T-helper 2 cell treated with Interferon-gamma antibody and Interleukin-4, amounts not matched to agents 100 ng/mL and 5 ng/mL, for 36 hours (primary cell): ENCODE measurements around the gene SLC7A6. TPM values are rescaled to one million over a fixed set of nuclear protein-coding genes. Genes with fewer than 3 reads are reported as not detected.

Experiments
- intact Hi-C: fragments of 100-400 bp; cut with micrococcal nuclease; formaldehyde crosslinking; loops from one replicate; pipeline ENCODE4 v1.15.1; 2023
- total RNA-seq: library from RNA; stranded (reverse); gene quantifications from 2 replicates; pipeline ENCODE4 v1.2.3, GENCODE V29; 2022

Gene SLC7A6
- total RNA-seq, 1 donor from 2014 or later, result 74.8 TPM

DNA sequence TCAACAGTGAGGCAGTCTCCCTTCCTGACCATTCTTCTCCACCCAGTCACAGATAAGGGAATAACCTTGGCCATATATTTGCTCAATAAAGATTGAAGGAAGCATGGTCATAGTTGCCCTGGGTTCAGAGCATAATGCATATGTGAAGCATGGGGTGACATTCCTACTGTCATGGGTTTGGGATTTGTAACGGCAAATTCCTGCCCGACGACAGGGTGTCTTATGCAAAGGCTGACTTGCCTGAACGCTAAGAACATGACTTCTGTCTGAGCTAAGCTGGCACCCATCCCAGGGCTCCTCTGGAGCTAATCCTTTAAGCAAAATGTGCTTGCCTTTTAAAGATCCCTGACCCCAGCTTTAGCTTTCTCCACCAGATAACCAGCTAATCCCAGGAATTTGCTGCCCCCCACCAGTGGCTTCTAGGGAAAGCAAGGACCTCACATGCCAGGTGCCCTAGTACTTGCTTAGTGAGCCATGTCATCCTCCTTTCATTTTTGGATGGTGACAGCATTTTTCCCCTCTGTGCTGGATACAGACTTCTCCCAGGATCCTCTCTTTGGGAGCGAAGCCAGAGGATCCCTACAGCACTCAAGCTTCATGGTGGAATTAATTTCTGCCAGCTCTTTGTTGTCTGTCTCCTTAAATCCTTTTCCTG, 34.7 kb downstream of the SLC7A6 start:
- intact Hi-C loops, result no loop called here

DNA sequence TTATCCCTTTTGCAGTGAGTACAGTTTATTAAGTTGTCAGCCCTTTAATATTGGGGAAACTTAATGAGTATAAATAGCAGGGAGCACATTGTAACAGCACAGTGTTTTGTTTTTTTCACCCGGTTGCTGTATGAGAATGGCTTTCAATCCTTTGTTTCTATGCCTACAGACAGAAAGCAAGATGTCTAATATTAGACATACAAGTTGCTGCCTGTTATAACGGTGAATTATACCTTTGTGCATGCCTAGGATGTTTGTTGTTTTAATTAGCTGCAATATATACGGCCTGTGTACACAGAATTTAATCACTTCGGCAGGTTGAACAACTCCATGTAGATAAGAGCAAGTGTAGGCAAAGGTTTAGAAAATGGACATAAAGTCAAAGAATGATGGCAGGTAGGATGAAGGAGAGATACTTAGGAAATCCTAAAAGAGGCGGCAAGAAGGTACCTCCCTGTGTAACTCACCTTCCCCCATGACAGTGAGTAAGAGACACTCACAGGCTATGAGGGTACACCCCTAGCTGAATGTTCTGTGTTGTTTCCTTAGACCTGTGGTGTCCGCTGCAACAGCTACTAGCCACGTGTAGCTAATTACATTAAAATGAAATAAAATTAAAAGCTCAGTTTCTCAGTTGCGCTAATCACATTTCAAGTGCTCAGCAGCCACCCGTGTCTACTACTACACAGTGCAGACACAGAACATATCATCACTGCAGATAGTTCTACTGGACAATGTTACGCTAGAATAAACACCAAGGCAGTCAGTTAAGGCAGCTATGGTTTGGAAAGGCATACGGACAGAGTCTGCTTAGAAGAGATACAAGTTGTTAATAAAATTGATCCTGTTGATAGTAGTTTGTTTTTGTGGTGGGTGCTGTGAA, 35.5 kb downstream of the SLC7A6 start:
- intact Hi-C loops, result no loop called here

GRCh38 chr16:68300734-68301459, 36.6 kb downstream of the SLC7A6 start:
- intact Hi-C loops, result no loop called here

- intact Hi-C loops, result no loop called here
Observed at GRCh38 chr16:68306633-68307032, 42.3 kb downstream of the SLC7A6 start.

- intact Hi-C loops, result loop anchor here (1.0 to 5.0 kb wide), 5 partner anchors 20 to 225 kb away; partner anchors contain the start of genes NFATC3, PLA2G15 and SLC7A6
Observed at GRCh38 chr16:68309799-68310198, 45.5 kb downstream of the SLC7A6 start.

DNA sequence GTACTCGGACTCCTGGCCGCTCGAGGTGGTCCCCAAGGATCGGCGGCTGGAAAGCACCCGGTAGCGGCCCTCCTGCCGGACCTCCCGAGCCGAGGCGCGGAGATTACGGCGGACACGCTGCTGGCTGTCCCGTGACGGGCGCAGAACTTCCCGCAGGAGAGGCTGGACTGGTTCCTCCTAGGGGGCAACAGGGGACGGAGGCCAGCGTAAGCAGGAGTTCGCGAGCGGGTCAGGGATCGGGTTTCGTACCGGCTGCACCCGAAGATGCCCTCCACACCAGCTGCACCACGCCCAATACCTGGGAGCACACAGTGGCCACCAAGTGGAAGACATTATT, 46.1 kb downstream of the SLC7A6 start:
- intact Hi-C loops, result loop anchor here (1.0 to 5.0 kb wide), 5 partner anchors 21 to 226 kb away; partner anchors contain the start of genes NFATC3, PLA2G15 and SLC7A6

GRCh38 chr16:68310774-68311511, 46.6 kb downstream of the SLC7A6 start, which contains the start of the genes PRMT7 and SLC7A6OS:
TSS of gene PRMT7 (plus strand) at chr16:68311019. CDS start at chr16:68315980, 4,961 bp downstream.
TSS of gene SLC7A6OS (minus strand) at chr16:68310946. CDS start at chr16:68310926, 20 bp downstream.
- intact Hi-C loops, result loop anchor here (1.0 to 5.0 kb wide), 5 partner anchors 22 to 226 kb away; partner anchors contain the start of genes NFATC3, PLA2G15 and SLC7A6

- intact Hi-C loops, result loop anchor here (5.0 kb wide), 1 partner anchor 66 kb away; the partner anchor contains the start of gene PLA2G15
Observed at GRCh38 chr16:68313116-68313515, 48.8 kb downstream of the SLC7A6 start.

- intact Hi-C loops, result no loop called here
Observed at GRCh38 chr16:68319185-68319908, 55.0 kb downstream of the SLC7A6 start.

- intact Hi-C loops, result no loop called here
Observed at GRCh38 chr16:68324336-68324735, 60.0 kb downstream of the SLC7A6 start.

GRCh38 chr16:68324780-68325357, 60.5 kb downstream of the SLC7A6 start:
- intact Hi-C loops, result no loop called here

GRCh38 chr16:68328151-68328859, 64.0 kb downstream of the SLC7A6 start:
- intact Hi-C loops, result loop anchor here (1.0 kb wide), 2 partner anchors 67 to 88 kb away; no protein-coding TSS in a partner anchor

GRCh38 chr16:68328860-68329390, 64.6 kb downstream of the SLC7A6 start:
- intact Hi-C loops, result loop anchor here (1.0 kb wide), 2 partner anchors 68 to 89 kb away; no protein-coding TSS in a partner anchor

- intact Hi-C loops, result no loop called here
Observed at GRCh38 chr16:68331879-68332410, 67.6 kb downstream of the SLC7A6 start.

- intact Hi-C loops, result no loop called here
Observed at GRCh38 chr16:68332411-68333121, 68.2 kb downstream of the SLC7A6 start.

DNA sequence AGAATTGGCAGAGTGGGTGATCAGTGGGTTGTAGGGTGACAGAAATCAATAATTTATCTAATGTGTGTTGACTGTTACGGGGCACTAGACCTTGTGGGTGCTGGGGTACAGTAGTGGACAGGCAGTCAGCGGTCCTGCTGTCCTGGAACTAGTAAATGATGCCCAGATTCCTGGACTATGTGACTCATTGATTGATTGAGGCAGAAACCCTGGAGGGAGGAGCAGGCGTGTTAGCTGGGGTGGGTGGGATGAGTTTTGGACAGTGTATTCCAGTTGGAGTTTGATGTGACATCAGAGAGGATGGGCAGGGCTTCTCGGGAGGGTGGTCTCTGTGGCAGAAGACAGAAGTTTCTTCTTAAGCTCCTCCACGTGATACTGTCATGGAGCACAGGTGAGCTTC, 70.8 kb downstream of the SLC7A6 start:
- intact Hi-C loops, result no loop called here

DNA sequence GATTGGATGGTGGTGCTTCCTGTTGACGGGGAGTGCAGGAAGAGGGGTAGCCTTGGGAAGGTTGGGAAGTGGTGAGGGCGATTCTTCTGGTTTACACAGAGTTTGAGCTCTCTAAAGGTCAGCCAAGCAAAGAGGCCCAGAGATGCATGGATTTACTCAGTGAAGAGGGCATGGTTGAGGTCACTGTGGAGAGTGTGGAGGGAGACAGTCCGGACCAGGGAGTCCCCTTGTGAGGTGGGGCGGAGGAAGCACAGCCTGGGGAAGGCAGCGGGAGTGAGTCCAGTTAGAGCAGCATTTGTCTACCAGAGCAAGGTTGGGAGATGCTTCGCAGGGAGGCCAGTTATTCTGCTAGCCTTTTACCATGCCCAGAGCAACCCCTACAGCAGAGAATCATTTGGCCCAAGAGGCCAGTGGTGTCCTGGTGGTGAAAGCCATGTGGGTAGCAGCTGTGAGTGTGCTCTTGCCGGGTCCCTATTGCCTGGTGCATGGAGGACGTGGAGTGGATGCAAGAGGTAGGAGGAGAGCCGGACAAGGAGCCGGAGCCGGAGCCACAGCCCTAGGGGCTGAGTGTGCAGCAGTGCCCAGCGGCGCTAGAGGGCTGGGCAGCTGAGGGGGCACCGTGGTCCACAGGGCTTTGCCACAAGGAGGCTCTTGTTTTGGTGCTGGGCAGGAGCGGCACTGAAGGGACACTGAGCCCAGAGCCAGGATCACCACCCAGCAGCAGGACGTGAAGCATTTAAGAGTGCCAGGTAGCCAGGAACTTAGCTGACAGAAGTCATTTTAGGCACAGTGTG, 74.2 kb downstream of the SLC7A6 start:
- intact Hi-C loops, result no loop called here
